IMR-90 (cell line): ENCODE data around the gene NEU1. TPM values are rescaled to one million over a fixed set of nuclear protein-coding genes. Genes with fewer than 3 reads are reported as not detected.
A peak's percentile ranks its signal among the peaks of the same experiment; 100 is the strongest.

Source experiments
- CHD1 ChIP-seq: IDR thresholded peaks from 2 replicates; pipeline ENCODE4 v1.6.1; 2012; ENCODE audit warnings: low read depth, low read length, improper control_type of control experiment
- MAFK ChIP-seq: IDR thresholded peaks from 2 replicates; pipeline ENCODE4 v1.6.1; 2012; ENCODE audit warnings: low read depth, low read length, improper control_type of control experiment
- MXI1 ChIP-seq: IDR thresholded peaks from 2 replicates; pipeline ENCODE4 v1.6.1; 2012; ENCODE audit warnings: low read depth, mild to moderate bottlenecking, low read length, moderate library complexity, borderline replicate concordance
- NFE2L2 ChIP-seq: fragments of 150-350 bp; IDR thresholded peaks from 2 replicates; pipeline ENCODE4 v1.6.1; 2016; ENCODE audit warnings: low read depth, mild to moderate bottlenecking, low read length
- POLR2A ChIP-seq: IDR thresholded peaks from 2 replicates; pipeline ENCODE4 v1.6.1; 2012; ENCODE audit warnings: mild to moderate bottlenecking, low read depth, low read length
- RCOR1 ChIP-seq: IDR thresholded peaks from 2 replicates; pipeline ENCODE4 v1.6.1; 2012; ENCODE audit warnings: mild to moderate bottlenecking, low read length, improper control_type of control experiment; ENCODE audit not compliant: insufficient replicate concordance
- RFX5 ChIP-seq: IDR thresholded peaks from 2 replicates; pipeline ENCODE4 v1.8.0; 2012; ENCODE audit warnings: low read depth, mild to moderate bottlenecking, low read length, moderate library complexity
- polyA plus RNA-seq, 3 experiments: library from polyadenylated mRNA; depleted of rRNA; stranded (reverse); fragments of >200 nt; gene quantifications; 2 replicates each; pipeline ENCODE4 v1.2.3, GENCODE V29; 2012; ENCODE audit warnings: low replicate concordance in 1 of 3
- total RNA-seq: library from RNA; depleted of rRNA; stranded (reverse); fragments of >200 nt; gene quantifications from 2 replicates; pipeline ENCODE4 v1.2.3, GENCODE V29; 2012

Gene NEU1
- total and polyA plus RNA-seq, 2 of the 4 experiments (the other 2 are of a cell fraction): 28.5 to 36.2 TPM

GRCh38 chr6:31862344-31863235 is at the start of gene NEU1 (continued):
- no peak for TF ChIP-seq NFE2L2
- TF ChIP-seq RCOR1: peak; percentile 25
- TF ChIP-seq MAFK: no peak
- TF ChIP-seq RFX5: 0 out of 2 replicates have a peak, but pooled peaks have one; percentile 36
- no peak; the same call in 1 of the 2 replicates for TF ChIP-seq CHD1
- TF ChIP-seq POLR2A: peak; percentile 98
- TF ChIP-seq MXI1: peak; percentile 84
